Measurements from ENCODE around the gene ANKRD9. TPM values are rescaled to one million over a fixed set of nuclear protein-coding genes. Genes with fewer than 3 reads are reported as not detected.

Gene ANKRD9
- total RNA-seq, 1 donor from 2014 or later, result 10.8 TPM

DNA sequence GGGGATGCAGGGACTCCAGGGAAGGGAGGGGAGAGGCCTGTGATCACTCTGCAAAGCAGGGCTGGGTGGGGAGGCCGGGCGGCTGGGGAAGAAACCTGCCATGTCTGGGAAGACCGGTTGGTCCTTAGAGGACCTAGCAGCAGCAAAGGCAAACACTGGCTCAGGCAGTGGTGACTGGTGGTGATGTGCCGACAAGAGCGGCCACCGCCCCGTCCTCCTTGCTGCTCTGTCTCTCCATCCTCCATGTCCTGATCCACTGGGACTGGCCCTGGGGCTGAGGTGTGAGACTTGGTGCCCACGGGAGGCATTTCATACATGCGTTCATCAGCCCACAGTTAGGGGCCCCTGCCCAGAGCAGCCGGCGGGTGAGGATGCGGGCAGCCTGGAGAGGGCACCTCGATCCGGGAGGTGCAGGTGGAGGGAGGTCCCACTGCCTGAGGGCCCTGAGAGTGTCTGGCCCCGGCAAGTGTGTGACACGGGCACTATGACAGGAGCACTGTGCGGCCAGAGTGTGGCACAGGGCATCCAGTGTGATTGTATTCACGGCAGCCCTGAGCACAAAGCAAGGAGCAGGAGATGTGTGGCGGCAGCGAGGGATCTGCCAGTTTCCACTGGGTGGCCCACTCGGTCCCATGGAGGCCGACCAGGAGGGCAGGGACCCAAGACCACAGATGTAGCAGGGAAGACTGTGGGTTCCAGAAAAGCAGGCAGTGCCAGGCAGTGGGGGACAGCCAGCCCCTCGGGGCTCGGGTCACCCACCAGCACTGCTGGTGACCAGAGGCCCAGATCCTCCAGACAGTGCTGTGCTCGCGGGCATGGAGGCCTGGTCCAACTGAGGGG, 13.9 kb downstream of the ANKRD9 start:
- Histone ChIP-seq H3K9ac (no peak overlapping the region), H3K4me2 (no peak overlapping the region), H3F3A (ENCODE audit: low read depth) (no peaks in the 10 kb centered on the region), H3K79me2 (ENCODE audit: low read depth) (no peaks in the 10 kb centered on the region), H4K20me1 (ENCODE audit: low read depth) (no peaks in the 10 kb centered on the region), H3K9me3 (ENCODE audit: low read depth) (no peaks in the 10 kb centered on the region), H3K36me3 (no peaks in the 10 kb centered on the region), H2AFZ (replicated peaks) (no peak overlapping the region), H3K4me3 (no peak overlapping the region), H3K27me3 (no peaks in the 10 kb centered on the region), H3K27ac (no peak overlapping the region), H3K4me1 (no peaks in the 10 kb centered on the region)
- Mint-ChIP-seq H3K9me3 (no peaks in the 10 kb centered on the region), H3K27ac (no peak overlapping the region), H3K4me1 (peaks cover 2% of the 10 kb centered on the region), H3K27me3 (ENCODE audit: insufficient read depth, low read depth) (peaks cover 4% of the 10 kb centered on the region), H3K36me3 (peaks cover 13% of the 10 kb centered on the region), H3K4me3 (no peak overlapping the region)
- DNase-seq (ENCODE audit: low spot score), result no peak
- TF ChIP-seq EZH2 (IDR thresholded peaks at IDR 0.05) (no peak), EZH2phosphoT487 (IDR thresholded peaks at IDR 0.05) (no peak)
- TF ChIP-seq, protein P1, sequence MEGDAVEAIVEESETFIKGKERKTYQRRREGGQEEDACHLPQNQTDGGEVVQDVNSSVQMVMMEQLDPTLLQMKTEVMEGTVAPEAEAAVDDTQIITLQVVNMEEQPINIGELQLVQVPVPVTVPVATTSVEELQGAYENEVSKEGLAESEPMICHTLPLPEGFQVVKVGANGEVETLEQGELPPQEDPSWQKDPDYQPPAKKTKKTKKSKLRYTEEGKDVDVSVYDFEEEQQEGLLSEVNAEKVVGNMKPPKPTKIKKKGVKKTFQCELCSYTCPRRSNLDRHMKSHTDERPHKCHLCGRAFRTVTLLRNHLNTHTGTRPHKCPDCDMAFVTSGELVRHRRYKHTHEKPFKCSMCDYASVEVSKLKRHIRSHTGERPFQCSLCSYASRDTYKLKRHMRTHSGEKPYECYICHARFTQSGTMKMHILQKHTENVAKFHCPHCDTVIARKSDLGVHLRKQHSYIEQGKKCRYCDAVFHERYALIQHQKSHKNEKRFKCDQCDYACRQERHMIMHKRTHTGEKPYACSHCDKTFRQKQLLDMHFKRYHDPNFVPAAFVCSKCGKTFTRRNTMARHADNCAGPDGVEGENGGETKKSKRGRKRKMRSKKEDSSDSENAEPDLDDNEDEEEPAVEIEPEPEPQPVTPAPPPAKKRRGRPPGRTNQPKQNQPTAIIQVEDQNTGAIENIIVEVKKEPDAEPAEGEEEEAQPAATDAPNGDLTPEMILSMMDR (IDR thresholded peaks at IDR 0.05), result no peak

DNA sequence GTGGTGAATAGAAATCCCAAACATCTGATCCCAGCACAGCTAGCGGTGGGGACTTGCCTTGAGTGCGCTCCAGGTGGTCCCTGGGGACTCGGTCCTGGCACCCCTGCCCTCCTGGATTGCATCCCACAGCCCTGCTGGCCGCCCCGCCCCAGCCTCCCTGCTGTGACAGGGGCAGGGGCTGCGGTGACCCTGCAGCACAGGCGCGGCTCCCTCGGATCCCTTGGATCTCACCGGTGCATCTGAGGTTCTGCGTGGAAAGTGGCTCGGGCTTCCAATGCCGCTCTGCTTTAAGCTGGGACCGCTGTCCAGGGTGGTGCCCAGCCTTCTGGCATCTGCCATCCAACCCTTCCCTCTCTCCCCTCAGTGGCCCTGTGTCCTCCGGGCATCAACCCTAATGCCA, 16.0 kb downstream of the ANKRD9 start:
- no peaks in the 10 kb centered on the region for H3F3A ChIP-seq (ENCODE audit: low read depth)
- H3K9me3 Mint-ChIP-seq, result no peaks in the 10 kb centered on the region
- no peak for DNase-seq (ENCODE audit: low spot score)

DNA sequence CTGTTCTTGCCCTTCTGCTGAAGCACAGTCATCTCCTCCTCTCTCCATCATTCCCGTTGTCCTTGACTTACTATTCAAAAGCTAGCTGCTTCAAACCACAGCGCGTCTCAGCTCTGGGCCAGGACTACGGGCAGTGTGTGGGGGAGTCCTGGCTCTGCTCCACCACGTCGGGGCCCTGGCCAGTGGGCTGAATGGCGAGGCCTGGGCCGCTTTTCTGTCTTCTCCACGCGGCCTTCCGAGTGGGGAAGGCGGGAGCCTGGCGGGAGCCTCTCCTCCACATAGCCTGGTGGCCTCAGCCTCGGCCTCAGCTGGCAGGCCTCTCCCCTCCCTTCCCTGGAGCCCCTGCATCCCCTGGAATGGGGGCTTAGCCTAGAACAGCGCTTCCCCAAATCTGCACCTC, 16.5 kb downstream of the ANKRD9 start:
- peaks cover 3% of the 10 kb centered on the region for H3K4me1 Mint-ChIP-seq
- no peaks in the 10 kb centered on the region for H3F3A ChIP-seq (ENCODE audit: low read depth)
- no peak overlapping the region for H3K4me3 Mint-ChIP-seq
- no peak overlapping the region for H3K27ac Mint-ChIP-seq
- no peaks in the 10 kb centered on the region for H3K27me3 ChIP-seq
- no peaks in the 10 kb centered on the region for H3K79me2 ChIP-seq (ENCODE audit: low read depth)
- H3K27ac ChIP-seq, result no peak overlapping the region
- no peaks in the 10 kb centered on the region for H3K9me3 ChIP-seq (ENCODE audit: low read depth)
- no peaks in the 10 kb centered on the region for H4K20me1 ChIP-seq (ENCODE audit: low read depth)
- H3K36me3 ChIP-seq, result no peaks in the 10 kb centered on the region
- peaks cover 3% of the 10 kb centered on the region for H3K27me3 Mint-ChIP-seq (ENCODE audit: insufficient read depth, low read depth)
- DNase-seq (ENCODE audit: low spot score), result no peak
- no peak for TF ChIP-seq EZH2 (IDR thresholded peaks at IDR 0.05)
- TF ChIP-seq, protein P1 (IDR thresholded peaks at IDR 0.05), result no peak
- TF ChIP-seq EZH2phosphoT487 (IDR thresholded peaks at IDR 0.05), result no peak
- no peak overlapping the region for H3K9ac ChIP-seq
- H3K4me3 ChIP-seq, result no peak overlapping the region
- H3K4me1 ChIP-seq, result no peaks in the 10 kb centered on the region
- no peak overlapping the region for H2AFZ ChIP-seq (replicated peaks)
- peaks cover 6% of the 10 kb centered on the region for H3K36me3 Mint-ChIP-seq
- no peaks in the 10 kb centered on the region for H3K9me3 Mint-ChIP-seq
- H3K4me2 ChIP-seq, result no peak overlapping the region

More for the DNA sequence above, 16.0 kb downstream of the ANKRD9 start:
- Histone ChIP-seq H3K4me3 (no peak overlapping the region), H3K4me2 (no peak overlapping the region), H3K27ac (no peak overlapping the region), H3K4me1 (no peaks in the 10 kb centered on the region), H3K27me3 (no peaks in the 10 kb centered on the region), H3K79me2 (ENCODE audit: low read depth) (no peaks in the 10 kb centered on the region), H3K9ac (no peak overlapping the region), H3K36me3 (no peaks in the 10 kb centered on the region), H2AFZ (replicated peaks) (no peak overlapping the region), H4K20me1 (ENCODE audit: low read depth) (no peaks in the 10 kb centered on the region), H3K9me3 (ENCODE audit: low read depth) (no peaks in the 10 kb centered on the region)
- peaks cover 6% of the 10 kb centered on the region for H3K36me3 Mint-ChIP-seq
- no peak overlapping the region for H3K4me3 Mint-ChIP-seq
- peaks cover 3% of the 10 kb centered on the region for H3K27me3 Mint-ChIP-seq (ENCODE audit: insufficient read depth, low read depth)
- no peak overlapping the region for H3K27ac Mint-ChIP-seq
- peaks cover 3% of the 10 kb centered on the region for H3K4me1 Mint-ChIP-seq
- TF ChIP-seq, protein P1 (IDR thresholded peaks at IDR 0.05), result no peak
- TF ChIP-seq EZH2 (IDR thresholded peaks at IDR 0.05) (no peak), EZH2phosphoT487 (IDR thresholded peaks at IDR 0.05) (no peak)

Measured in neural progenitor cell (in vitro differentiated cells).